ENCODE data around the gene PHACTR3. TPM values are rescaled to one million over a fixed set of nuclear protein-coding genes. Genes with fewer than 3 reads are reported as not detected.

The PHACTR3 gene
- total RNA-seq, 1 experiment from 2014 or later, result 30.6 TPM

DNA sequence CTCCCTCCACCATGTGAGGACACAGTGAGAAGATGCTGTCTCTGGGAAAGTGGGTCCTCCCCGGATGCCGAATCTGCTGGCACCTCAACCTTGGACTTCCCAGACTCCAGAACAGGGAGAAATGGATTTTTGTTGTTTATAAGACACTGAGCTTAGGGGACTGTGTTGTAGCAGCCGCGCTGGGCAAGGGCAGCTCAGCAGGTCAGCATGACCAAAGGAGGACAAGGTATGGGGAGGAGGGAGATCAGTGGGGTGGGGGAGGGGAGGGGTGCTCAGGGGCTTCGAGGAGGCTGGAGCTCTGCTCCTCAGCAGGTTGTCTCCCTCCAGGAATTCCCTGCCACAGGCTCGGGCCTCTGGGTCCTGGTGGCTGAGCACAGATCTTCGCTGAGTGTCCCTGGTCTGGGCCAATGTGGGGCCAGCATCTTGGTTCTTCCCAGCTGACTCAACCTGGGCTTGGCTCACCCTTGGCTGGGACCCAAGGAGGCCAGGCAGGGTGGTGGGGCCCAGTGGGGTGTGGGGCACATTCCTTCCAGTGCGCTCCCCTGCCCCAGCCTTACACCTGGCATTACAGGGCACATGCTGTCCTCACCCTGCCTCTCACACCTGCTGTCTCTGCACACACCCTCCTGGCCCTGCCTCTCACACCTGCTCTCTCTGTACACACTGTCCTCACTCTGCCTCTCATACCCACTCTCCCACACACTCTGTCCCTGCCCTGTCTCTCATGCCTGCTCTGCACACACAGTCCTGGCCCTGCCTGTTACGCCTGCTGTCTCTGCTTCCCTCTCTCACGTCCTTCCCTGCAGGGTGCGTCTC, 221.8 kb downstream of the PHACTR3 start:
- peak overlapping the region; percentile 38 for H3K27ac ChIP-seq (ENCODE audit: low read length)
- no peak overlapping the region for H3K9ac ChIP-seq (ENCODE audit: low read length)
- ATAC-seq (peak; percentile 30), DNase-seq (peak; percentile 74)
- no peak overlapping the region for H3K4me2 ChIP-seq (ENCODE audit: low read length)
- H3K79me2 ChIP-seq (ENCODE audit: low read length), result no peaks in the 10 kb centered on the region
- ChIA-PET POLR2A (ENCODE audit: unreplicated experiment) (interaction anchor here (0.5 kb wide), 1 partner anchor 11 kb away, joined by 5 read pairs; no protein-coding TSS in a partner anchor), CTCF (interaction anchor here (1.1 kb wide), 1 partner anchor 24 kb away, joined by 4 read pairs; no protein-coding TSS in a partner anchor)
- no peaks in the 10 kb centered on the region for H3K9me2 ChIP-seq (replicated peaks; ENCODE audit: low read length)
- H4K20me1 ChIP-seq (ENCODE audit: low read length), result no peaks in the 10 kb centered on the region
- intact Hi-C loops (cut with micrococcal nuclease), result no loop called here
- no peak overlapping the region; the same call in 1 of the 2 replicates for H2AFZ ChIP-seq (ENCODE audit: low read length)
- H3F3A ChIP-seq (ENCODE audit: low read length, unreplicated experiment), result no peaks in the 10 kb centered on the region
- TF ChIP-seq EZH2 (IDR thresholded peaks at IDR 0.05; ENCODE audit: low read length, unreplicated experiment) (no peak), EZH2phosphoT487 (IDR thresholded peaks at IDR 0.05; ENCODE audit: borderline replicate concordance, low read length) (no peak)
- TF ChIP-seq, protein P1, sequence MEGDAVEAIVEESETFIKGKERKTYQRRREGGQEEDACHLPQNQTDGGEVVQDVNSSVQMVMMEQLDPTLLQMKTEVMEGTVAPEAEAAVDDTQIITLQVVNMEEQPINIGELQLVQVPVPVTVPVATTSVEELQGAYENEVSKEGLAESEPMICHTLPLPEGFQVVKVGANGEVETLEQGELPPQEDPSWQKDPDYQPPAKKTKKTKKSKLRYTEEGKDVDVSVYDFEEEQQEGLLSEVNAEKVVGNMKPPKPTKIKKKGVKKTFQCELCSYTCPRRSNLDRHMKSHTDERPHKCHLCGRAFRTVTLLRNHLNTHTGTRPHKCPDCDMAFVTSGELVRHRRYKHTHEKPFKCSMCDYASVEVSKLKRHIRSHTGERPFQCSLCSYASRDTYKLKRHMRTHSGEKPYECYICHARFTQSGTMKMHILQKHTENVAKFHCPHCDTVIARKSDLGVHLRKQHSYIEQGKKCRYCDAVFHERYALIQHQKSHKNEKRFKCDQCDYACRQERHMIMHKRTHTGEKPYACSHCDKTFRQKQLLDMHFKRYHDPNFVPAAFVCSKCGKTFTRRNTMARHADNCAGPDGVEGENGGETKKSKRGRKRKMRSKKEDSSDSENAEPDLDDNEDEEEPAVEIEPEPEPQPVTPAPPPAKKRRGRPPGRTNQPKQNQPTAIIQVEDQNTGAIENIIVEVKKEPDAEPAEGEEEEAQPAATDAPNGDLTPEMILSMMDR (conservative IDR thresholded peaks at IDR 0.05; ENCODE audit: low read depth, low read length), result no peak
- no TSS peak for BruUV-seq (replicated peaks)
- no peaks in the 10 kb centered on the region for H3K9me3 ChIP-seq (ENCODE audit: low read length)
- H3K36me3 ChIP-seq (ENCODE audit: low read depth, low read length), result no peaks in the 10 kb centered on the region
- H3K4me3 ChIP-seq (ENCODE audit: low read length), result no peak overlapping the region
- H3K4me1 ChIP-seq (ENCODE audit: insufficient read depth, low read length), result peaks cover 30% of the 10 kb centered on the region
- H3K27me3 ChIP-seq (ENCODE audit: low read length), result no peaks in the 10 kb centered on the region

DNA sequence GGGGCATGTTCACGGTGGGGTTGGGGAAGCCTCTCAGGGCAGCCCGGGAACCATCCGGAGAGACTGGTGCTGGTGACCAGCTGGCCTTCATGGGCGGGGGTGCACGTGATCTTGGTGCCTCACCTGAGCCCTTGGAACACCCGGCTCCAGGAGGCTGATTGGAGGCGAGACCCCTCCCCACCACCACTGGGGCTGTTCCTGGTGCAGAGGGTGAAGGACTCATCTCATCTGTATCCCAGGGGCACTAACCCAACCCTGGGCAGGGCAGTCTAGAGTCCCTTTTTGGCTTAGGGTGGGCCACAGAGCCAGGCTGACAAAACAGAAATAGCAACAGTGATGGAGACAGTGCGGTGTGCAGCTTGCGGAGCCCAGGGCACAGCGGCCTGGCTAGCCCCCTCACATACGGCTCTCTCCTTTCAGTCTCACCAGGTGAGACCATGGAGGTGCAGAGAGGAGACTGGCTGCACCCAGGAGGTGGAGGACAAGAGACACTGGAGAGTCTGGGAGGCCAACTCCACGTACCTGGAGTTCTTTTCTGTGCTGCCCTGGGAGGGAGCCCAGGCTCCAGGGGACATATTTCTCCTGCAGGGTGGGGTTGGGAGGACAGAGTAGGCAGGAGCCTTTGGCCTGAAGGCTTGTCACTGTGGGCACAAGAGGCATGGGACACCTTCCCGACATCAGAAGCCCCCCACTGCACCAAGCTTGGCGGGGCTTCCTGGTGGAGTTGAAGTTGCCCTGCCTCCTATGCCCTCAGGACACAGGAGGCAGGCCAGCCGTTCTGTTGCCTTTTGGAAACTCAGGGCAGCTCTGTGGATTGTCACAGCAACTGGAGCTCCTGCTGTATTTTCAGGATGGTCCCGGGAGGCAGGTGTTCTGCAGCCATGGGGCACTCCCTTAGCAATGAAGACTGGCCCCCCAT, 223.1 kb downstream of the PHACTR3 start:
- Histone ChIP-seq H3K4me1 (ENCODE audit: insufficient read depth, low read length) (peaks cover 42% of the 10 kb centered on the region), H2AFZ (ENCODE audit: low read length) (no peak overlapping the region), H3K4me3 (ENCODE audit: low read length) (no peak overlapping the region), H3F3A (ENCODE audit: low read length, unreplicated experiment) (no peaks in the 10 kb centered on the region), H3K79me2 (ENCODE audit: low read length) (no peaks in the 10 kb centered on the region), H3K9me2 (replicated peaks; ENCODE audit: low read length) (no peaks in the 10 kb centered on the region), H3K36me3 (ENCODE audit: low read depth, low read length) (no peaks in the 10 kb centered on the region), H3K27ac (ENCODE audit: low read length) (no peak overlapping the region; the same call in 1 of the 2 replicates), H3K9ac (ENCODE audit: low read length) (no peak overlapping the region), H4K20me1 (ENCODE audit: low read length) (no peaks in the 10 kb centered on the region), H3K4me2 (ENCODE audit: low read length) (no peak overlapping the region), H3K9me3 (ENCODE audit: low read length) (no peaks in the 10 kb centered on the region), H3K27me3 (ENCODE audit: low read length) (no peaks in the 10 kb centered on the region)
- TF ChIP-seq EZH2phosphoT487 (IDR thresholded peaks at IDR 0.05; ENCODE audit: borderline replicate concordance, low read length) (no peak), EZH2 (IDR thresholded peaks at IDR 0.05; ENCODE audit: low read length, unreplicated experiment) (no peak)
- TF ChIP-seq, protein P1 (conservative IDR thresholded peaks at IDR 0.05; ENCODE audit: low read depth, low read length), result no peak
- no peak for ATAC-seq
- no peak for DNase-seq
- ChIA-PET CTCF (no interaction called here), POLR2A (ENCODE audit: unreplicated experiment) (no interaction called here)
- intact Hi-C loops (cut with micrococcal nuclease), result no loop called here
- no TSS peak for BruUV-seq (replicated peaks)
